PC-9 (cell line): ENCODE data around the gene ADGRA1. TPM values are rescaled to one million over a fixed set of nuclear protein-coding genes. Genes with fewer than 3 reads are reported as not detected.
"Not testable (repeated sequence)": the region's sequence is repeated elsewhere in the genome, so short reads cannot be mapped to it uniquely, and the experiment has no call there.

Experiments
- BruUV-seq: library from RNA; stranded (reverse); fragments of 400-500 nt; replicated peaks from 2 replicates; lab custom pipeline; 2021; lab: Mats Ljungman, UMichigan
- CTCF ChIA-PET: fragments of 300-600 bp; sonication (Branson Sonifier 250); formaldehyde crosslinking; loops from one replicate; lab custom pipeline; 2022; ENCODE audit warnings: antibody characterized with exemption; lab: Charles Lee
- POLR2A ChIA-PET: fragments of 300-600 bp; sonication (Branson Sonifier 250); formaldehyde crosslinking; loops from one replicate; lab custom pipeline; 2022; ENCODE audit warnings: antibody characterized with exemption; ENCODE audit not compliant: unreplicated experiment; lab: Charles Lee
- DNase-seq, 2 experiments: peaks; one replicate each; pipeline versions ENCODE4 v3.0.0 to v3.0.0-alpha.2; 2015 to 2022; ENCODE audit warnings: mixed read lengths in 1 of 2
- H2AFZ ChIP-seq: fragments of 200-600 bp; sonication (generic); 2 replicates; pipeline ENCODE4 v1.8.1; 2017; ENCODE audit warnings: antibody characterized with exemption
- H3F3A ChIP-seq: fragments of 200-600 bp; sonication (generic); 2 replicates; pipeline ENCODE4 v1.8.1; 2017; ENCODE audit warnings: antibody characterized with exemption, mild to moderate bottlenecking, low read depth; ENCODE audit not compliant: insufficient read depth
- H3K27ac ChIP-seq: fragments of 200-600 bp; sonication (generic); 2 replicates; pipeline ENCODE4 v1.6.1; 2016; ENCODE audit warnings: mixed run types
- H3K27me3 ChIP-seq: fragments of 200-600 bp; sonication (generic); 2 replicates; pipeline ENCODE4 v1.6.1; 2016; ENCODE audit warnings: low read depth, mixed run types; ENCODE audit not compliant: insufficient read depth
- H3K36me3 ChIP-seq: fragments of 200-600 bp; sonication (generic); 2 replicates; pipeline ENCODE4 v1.6.1; 2016; ENCODE audit warnings: low read depth, mixed run types
- H3K4me1 ChIP-seq: fragments of 200-600 bp; sonication (generic); replicated peaks from 2 replicates; pipeline ENCODE4 v1.6.1; 2016; ENCODE audit warnings: mixed run types; ENCODE audit not compliant: insufficient read depth
- H3K4me2 ChIP-seq: fragments of 200-600 bp; sonication (generic); 2 replicates; pipeline ENCODE4 v1.6.1; 2017; ENCODE audit warnings: mixed run types
- H3K4me3 ChIP-seq: fragments of 200-600 bp; sonication (generic); 2 replicates; pipeline ENCODE4 v1.6.1; 2016; ENCODE audit warnings: mixed run types
- H3K79me2 ChIP-seq: fragments of 200-600 bp; sonication (generic); 2 replicates; pipeline ENCODE4 v1.6.1; 2017; ENCODE audit warnings: low read depth, mixed run types
- H3K9me2 ChIP-seq: fragments of 200-600 bp; sonication (generic); 2 replicates; pipeline ENCODE4 v1.8.1; 2017; ENCODE audit warnings: mild to moderate bottlenecking; ENCODE audit not compliant: insufficient read depth
- H3K9me3 ChIP-seq: fragments of 200-600 bp; sonication (generic); 2 replicates; pipeline ENCODE4 v1.8.1; 2016; ENCODE audit warnings: low read depth; ENCODE audit not compliant: insufficient read depth
- H4K20me1 ChIP-seq: fragments of 200-600 bp; sonication (generic); 2 replicates; pipeline ENCODE4 v1.8.1; 2017; ENCODE audit not compliant: insufficient read depth
- EZH2 ChIP-seq: fragments of 200-600 bp; sonication (generic); IDR thresholded peaks from 2 replicates; pipeline ENCODE4 v1.8.0; 2017; ENCODE audit warnings: antibody characterized with exemption, low read depth
- intact Hi-C: fragments of 100-400 bp; cut with micrococcal nuclease; formaldehyde crosslinking; loops from one replicate; pipeline ENCODE4 v1.10.0; 2022; ENCODE audit not compliant: unreplicated experiment
- total RNA-seq: library from RNA; stranded (reverse); gene quantifications from 2 replicates; pipeline ENCODE4 v1.2.3, GENCODE V29; 2021
- TF ChIP-seq, protein P1 (sequence below): fragments of 200-600 bp; sonication (generic); conservative IDR thresholded peaks from 2 replicates; pipeline ENCODE4 v1.6.1; 2017; ENCODE audit warnings: mixed run types, antibody characterized with exemption, mild to moderate bottlenecking, moderate library complexity

ADGRA1 gene
- total RNA-seq, 1 experiment from 2014 or later: not detected

DNA sequence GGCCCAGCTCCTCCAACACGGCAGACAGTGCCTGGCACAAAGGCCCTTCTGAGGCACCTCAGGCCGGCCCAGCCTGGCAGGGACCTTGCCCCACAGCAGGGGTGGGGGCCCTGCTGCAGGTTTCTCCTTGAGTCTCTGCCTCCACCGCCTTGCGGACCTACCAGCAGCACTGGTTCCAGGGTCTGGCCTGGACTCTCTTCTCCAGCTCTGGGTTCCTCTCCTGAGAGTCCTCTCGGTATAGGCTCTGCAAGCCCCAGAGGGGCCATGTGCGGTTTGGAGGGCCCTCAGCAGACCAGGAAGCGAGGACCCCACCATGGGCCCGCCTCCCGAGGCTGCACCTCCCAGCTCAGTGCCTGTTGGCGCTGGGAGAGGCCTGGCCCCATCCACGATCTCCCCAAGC lies 38.1 kb upstream of the ADGRA1 start:
- H3K79me2 ChIP-seq: no peaks in the 10 kb centered on the region
- ChIA-PET CTCF (no interaction called here), POLR2A (no interaction called here)
- no peaks in the 10 kb centered on the region for H3K4me1 ChIP-seq
- BruUV-seq: no TSS peak
- H3K9me2 ChIP-seq: no peaks in the 10 kb centered on the region
- H4K20me1 ChIP-seq: no peaks in the 10 kb centered on the region
- H3K4me2 ChIP-seq: no peak overlapping the region
- H3K27ac ChIP-seq: no peak overlapping the region
- H3K9me3 ChIP-seq: no peaks in the 10 kb centered on the region
- DNase-seq: no peak
- no peak overlapping the region for H2AFZ ChIP-seq
- TF ChIP-seq EZH2: no peak
- TF ChIP-seq, protein P1, sequence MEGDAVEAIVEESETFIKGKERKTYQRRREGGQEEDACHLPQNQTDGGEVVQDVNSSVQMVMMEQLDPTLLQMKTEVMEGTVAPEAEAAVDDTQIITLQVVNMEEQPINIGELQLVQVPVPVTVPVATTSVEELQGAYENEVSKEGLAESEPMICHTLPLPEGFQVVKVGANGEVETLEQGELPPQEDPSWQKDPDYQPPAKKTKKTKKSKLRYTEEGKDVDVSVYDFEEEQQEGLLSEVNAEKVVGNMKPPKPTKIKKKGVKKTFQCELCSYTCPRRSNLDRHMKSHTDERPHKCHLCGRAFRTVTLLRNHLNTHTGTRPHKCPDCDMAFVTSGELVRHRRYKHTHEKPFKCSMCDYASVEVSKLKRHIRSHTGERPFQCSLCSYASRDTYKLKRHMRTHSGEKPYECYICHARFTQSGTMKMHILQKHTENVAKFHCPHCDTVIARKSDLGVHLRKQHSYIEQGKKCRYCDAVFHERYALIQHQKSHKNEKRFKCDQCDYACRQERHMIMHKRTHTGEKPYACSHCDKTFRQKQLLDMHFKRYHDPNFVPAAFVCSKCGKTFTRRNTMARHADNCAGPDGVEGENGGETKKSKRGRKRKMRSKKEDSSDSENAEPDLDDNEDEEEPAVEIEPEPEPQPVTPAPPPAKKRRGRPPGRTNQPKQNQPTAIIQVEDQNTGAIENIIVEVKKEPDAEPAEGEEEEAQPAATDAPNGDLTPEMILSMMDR: no peak
- H3K4me3 ChIP-seq: no peak overlapping the region
- no peaks in the 10 kb centered on the region for H3K36me3 ChIP-seq
- no peaks in the 10 kb centered on the region for H3F3A ChIP-seq
- intact Hi-C loops: no loop called here
- H3K27me3 ChIP-seq: peaks cover 90% of the 10 kb centered on the region

DNA sequence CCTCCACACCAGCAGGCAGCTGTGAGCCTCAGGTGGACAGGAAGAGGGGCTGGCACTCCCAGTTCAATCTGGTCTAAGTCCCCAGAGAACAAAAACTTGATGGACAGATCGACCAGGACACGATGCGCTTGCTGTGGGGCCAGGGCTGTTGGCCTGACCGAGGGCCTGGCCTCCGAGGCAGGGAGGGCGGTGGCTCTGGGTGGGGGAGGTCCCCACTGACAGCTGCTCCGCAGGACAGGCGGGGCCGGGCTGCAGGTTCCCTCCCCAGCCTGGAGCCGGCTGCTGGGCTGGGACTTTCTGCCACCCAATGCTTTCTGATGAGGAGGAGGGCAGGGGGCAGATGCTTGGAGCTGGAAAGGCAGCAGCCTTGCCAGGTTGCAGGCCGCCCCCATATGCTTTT lies 37.4 kb upstream of the ADGRA1 start:
- no peaks in the 10 kb centered on the region for H3F3A ChIP-seq
- no peak overlapping the region for H2AFZ ChIP-seq
- no peak for DNase-seq
- intact Hi-C loops: no loop called here
- H3K4me1 ChIP-seq: no peaks in the 10 kb centered on the region
- ChIA-PET CTCF (no interaction called here), POLR2A (no interaction called here)
- no peak overlapping the region for H3K4me3 ChIP-seq
- H3K79me2 ChIP-seq: no peaks in the 10 kb centered on the region
- H3K9me3 ChIP-seq: no peaks in the 10 kb centered on the region
- H3K27ac ChIP-seq: no peak overlapping the region
- H3K9me2 ChIP-seq: no peaks in the 10 kb centered on the region
- H4K20me1 ChIP-seq: no peaks in the 10 kb centered on the region
- TF ChIP-seq, protein P1: no peak
- no peak for TF ChIP-seq EZH2
- no TSS peak for BruUV-seq
- H3K36me3 ChIP-seq: no peaks in the 10 kb centered on the region
- no peak overlapping the region for H3K4me2 ChIP-seq
- peaks cover 89% of the 10 kb centered on the region for H3K27me3 ChIP-seq

DNA sequence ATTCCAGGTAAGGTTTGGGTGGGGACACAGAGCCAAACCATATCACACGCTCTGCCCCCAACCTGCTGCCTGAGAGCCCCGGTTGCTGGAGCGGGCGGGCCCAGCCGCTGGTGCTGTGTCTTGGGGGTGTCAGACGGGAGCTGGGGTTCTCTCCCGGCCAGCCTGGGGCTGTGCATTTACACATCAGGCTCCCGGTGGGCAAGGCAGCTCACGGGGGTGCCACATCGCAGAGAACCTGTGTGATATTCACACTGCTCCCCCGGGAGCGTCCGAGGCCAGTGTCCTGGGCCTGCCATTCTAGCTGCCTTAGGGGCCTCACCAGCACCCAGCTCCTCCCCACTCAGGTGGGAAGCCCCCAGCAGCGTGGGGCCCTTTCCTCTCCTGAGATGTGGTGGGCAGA lies 35.6 kb upstream of the ADGRA1 start:
- intact Hi-C loops: no loop called here
- CTCF ChIA-PET: no interaction called here
- no peaks in the 10 kb centered on the region for H3K9me3 ChIP-seq
- no TSS peak for BruUV-seq
- no peaks in the 10 kb centered on the region for H3K4me1 ChIP-seq
- H3K4me2 ChIP-seq: no peak overlapping the region
- TF ChIP-seq, protein P1: no peak
- no peak for TF ChIP-seq EZH2
- no peaks in the 10 kb centered on the region for H3K36me3 ChIP-seq
- H3K27me3 ChIP-seq: peaks cover 90% of the 10 kb centered on the region
- no peaks in the 10 kb centered on the region for H3F3A ChIP-seq
- H3K9me2 ChIP-seq: no peaks in the 10 kb centered on the region
- POLR2A ChIA-PET: no interaction called here
- no peak overlapping the region for H3K27ac ChIP-seq
- no peak for DNase-seq
- H3K79me2 ChIP-seq: no peaks in the 10 kb centered on the region
- H4K20me1 ChIP-seq: no peaks in the 10 kb centered on the region
- no peak overlapping the region for H3K4me3 ChIP-seq
- H2AFZ ChIP-seq: no peak overlapping the region

DNA sequence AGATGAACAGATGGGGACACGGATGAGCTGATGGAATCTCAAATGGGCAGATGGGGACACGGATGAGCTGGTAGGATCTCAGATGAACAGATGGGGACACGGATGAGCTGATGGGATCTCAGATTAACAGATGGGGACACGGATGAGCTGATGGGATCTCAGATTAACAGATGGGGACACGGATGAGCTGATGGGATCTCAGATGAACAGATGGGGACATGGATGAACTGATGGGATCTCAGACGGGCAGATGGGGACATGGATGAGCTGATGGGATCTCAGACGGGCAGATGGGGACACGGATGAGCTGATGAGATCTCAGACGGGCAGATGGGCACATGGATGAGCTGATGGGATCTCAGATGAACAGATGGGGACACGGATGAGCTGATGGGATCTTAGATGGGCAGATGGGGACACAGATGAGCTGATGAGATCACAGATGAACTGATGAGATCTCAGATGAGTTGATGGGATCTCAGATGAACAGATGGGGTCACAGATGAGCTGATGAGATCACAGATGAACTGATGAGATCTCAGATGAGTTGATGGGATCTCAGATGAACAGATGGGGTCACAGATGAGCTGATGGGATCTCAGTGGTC lies 34.1 kb upstream of the ADGRA1 start:
- H3K27ac ChIP-seq, H4K20me1 ChIP-seq, H3K4me2 ChIP-seq, BruUV-seq, H3K4me3 ChIP-seq, intact Hi-C loops, H3F3A ChIP-seq, H3K36me3 ChIP-seq, H3K9me2 ChIP-seq, H3K9me3 ChIP-seq, H2AFZ ChIP-seq, H3K79me2 ChIP-seq, H3K4me1 ChIP-seq, DNase-seq, CTCF ChIA-PET, POLR2A ChIA-PET: not testable (repeated sequence)
- H3K27me3 ChIP-seq: peaks cover 87% of the 10 kb centered on the region
